GM23338 (cell line): ENCODE measurements around the gene CD7. TPM values are rescaled to one million over a fixed set of nuclear protein-coding genes. Genes with fewer than 3 reads are reported as not detected.

ENCODE experiments used
- ATAC-seq: fragments of 200-7000 bp; cut with Tn5 transposase; 3 replicates; pipeline ENCODE4 v1.9.1; 2020
- DNase-seq: peaks from one replicate; pipeline ENCODE4 v3.0.0-alpha.2; 2015; ENCODE audit warnings: low spot score
- H2AFZ ChIP-seq: fragments of 200-600 bp; sonication (generic); 2 replicates; pipeline ENCODE4 v1.8.0; 2016; ENCODE audit warnings: antibody characterized with exemption, mild to moderate bottlenecking, moderate library complexity
- H3F3A ChIP-seq: fragments of 200-600 bp; sonication (generic); replicated peaks from 2 replicates; pipeline ENCODE4 v1.8.0; 2017; ENCODE audit warnings: antibody characterized with exemption, mixed run types, low read depth
- H3K27ac ChIP-seq: fragments of 200-600 bp; sonication (generic); 2 replicates; pipeline ENCODE4 v1.6.1; 2016; ENCODE audit warnings: low read depth
- H3K27me3 ChIP-seq: fragments of 200-600 bp; sonication (generic); 2 replicates; pipeline ENCODE4 v1.8.0; 2016; ENCODE audit warnings: mild to moderate bottlenecking, mixed run types, moderate library complexity; ENCODE audit not compliant: insufficient read depth
- H3K36me3 ChIP-seq: fragments of 200-600 bp; sonication (generic); 2 replicates; pipeline ENCODE4 v1.8.0; 2016; ENCODE audit warnings: mild to moderate bottlenecking; ENCODE audit not compliant: insufficient read depth
- H3K4me1 ChIP-seq: fragments of 200-600 bp; sonication (generic); 2 replicates; pipeline ENCODE4 v1.8.0; 2016; ENCODE audit warnings: mild to moderate bottlenecking, moderate library complexity; ENCODE audit not compliant: insufficient read depth
- H3K4me2 ChIP-seq: fragments of 200-600 bp; sonication (generic); 2 replicates; pipeline ENCODE4 v1.7.1; 2017; ENCODE audit warnings: mixed run types
- H3K4me3 ChIP-seq: fragments of 200-600 bp; sonication (generic); 2 replicates; pipeline ENCODE4 v1.6.1; 2016; ENCODE audit warnings: mixed run types
- H3K79me2 ChIP-seq: fragments of 200-600 bp; sonication (generic); replicated peaks from 2 replicates; pipeline ENCODE4 v1.8.0; 2017; ENCODE audit warnings: mild to moderate bottlenecking; ENCODE audit not compliant: insufficient read depth
- H3K9me2 ChIP-seq: fragments of 200-600 bp; sonication (generic); 2 replicates; pipeline ENCODE4 v1.8.0; 2017; ENCODE audit not compliant: insufficient read depth
- H4K20me1 ChIP-seq: fragments of 200-600 bp; sonication (generic); replicated peaks from 2 replicates; pipeline ENCODE4 v1.8.0; 2017; ENCODE audit warnings: mild to moderate bottlenecking; ENCODE audit not compliant: insufficient read depth
- H3K27ac Mint-ChIP-seq: 2 replicates; pipeline ENCODE4 v1.8.0; 2020; ENCODE audit warnings: inconsistent platforms, mild to moderate bottlenecking, moderate library complexity, mixed read lengths
- H3K27me3 Mint-ChIP-seq: 3 replicates; pipeline ENCODE4 v1.8.0; 2022; ENCODE audit warnings: low read depth, mild to moderate bottlenecking, moderate library complexity, mixed read lengths, inconsistent platforms; ENCODE audit not compliant: insufficient read depth, poor library complexity
- H3K36me3 Mint-ChIP-seq: 3 replicates; pipeline ENCODE4 v1.8.0; 2021; ENCODE audit warnings: low read depth, mild to moderate bottlenecking, inconsistent platforms, moderate library complexity, mixed read lengths
- H3K4me1 Mint-ChIP-seq: 3 replicates; pipeline ENCODE4 v1.8.0; 2020; ENCODE audit warnings: mild to moderate bottlenecking, inconsistent platforms, mixed read lengths
- H3K4me3 Mint-ChIP-seq: 3 replicates; pipeline ENCODE4 v1.8.0; 2021; ENCODE audit warnings: moderate library complexity, mild to moderate bottlenecking, inconsistent platforms, mixed read lengths
- H3K9me3 Mint-ChIP-seq: 3 replicates; pipeline ENCODE4 v1.8.0; 2020; ENCODE audit warnings: moderate library complexity, mild to moderate bottlenecking, inconsistent platforms, mixed read lengths
- EZH2phosphoT487 ChIP-seq: fragments of 200-600 bp; sonication (generic); IDR thresholded peaks from one replicate; pipeline ENCODE4 v1.8.1; 2018; ENCODE audit warnings: antibody characterized with exemption; ENCODE audit not compliant: unreplicated experiment
- ZNF114 ChIP-seq: fragments of 250-450 bp; sonication (Bioruptor Pico); IDR thresholded peaks from 2 replicates; pipeline ENCODE4 v1.5.0; 2020; ENCODE audit warnings: mild to moderate bottlenecking, moderate library complexity
- polyA plus RNA-seq: library from polyadenylated mRNA; unstranded; fragments of >200 nt; fragmentation: Nextera tagmentation; extraction: Ambion mirVana; gene quantifications from 2 replicates; pipeline ENCODE4 v1.2.1, GENCODE V29; 2016
- total RNA-seq: library from RNA; depleted of rRNA; stranded (reverse); fragments of >200 nt; shearing (Covaris generic); gene quantifications from 2 replicates; pipeline ENCODE4 v1.2.3, GENCODE V29; 2014
- TF ChIP-seq, protein P1 (sequence below): fragments of 250-450 bp; sonication (Bioruptor Pico); IDR thresholded peaks from 2 replicates; pipeline ENCODE4 v1.5.0; 2020; ENCODE audit warnings: mild to moderate bottlenecking, moderate library complexity
- TF ChIP-seq, protein P2 (sequence below): IDR thresholded peaks from one replicate; pipeline ENCODE4 v1.6.1; 2018; ENCODE audit warnings: antibody characterized with exemption; ENCODE audit not compliant: unreplicated experiment

CD7 gene
- total and polyA plus RNA-seq, 2 experiments from 2014 or later = 0.42 to 0.44 TPM

DNA sequence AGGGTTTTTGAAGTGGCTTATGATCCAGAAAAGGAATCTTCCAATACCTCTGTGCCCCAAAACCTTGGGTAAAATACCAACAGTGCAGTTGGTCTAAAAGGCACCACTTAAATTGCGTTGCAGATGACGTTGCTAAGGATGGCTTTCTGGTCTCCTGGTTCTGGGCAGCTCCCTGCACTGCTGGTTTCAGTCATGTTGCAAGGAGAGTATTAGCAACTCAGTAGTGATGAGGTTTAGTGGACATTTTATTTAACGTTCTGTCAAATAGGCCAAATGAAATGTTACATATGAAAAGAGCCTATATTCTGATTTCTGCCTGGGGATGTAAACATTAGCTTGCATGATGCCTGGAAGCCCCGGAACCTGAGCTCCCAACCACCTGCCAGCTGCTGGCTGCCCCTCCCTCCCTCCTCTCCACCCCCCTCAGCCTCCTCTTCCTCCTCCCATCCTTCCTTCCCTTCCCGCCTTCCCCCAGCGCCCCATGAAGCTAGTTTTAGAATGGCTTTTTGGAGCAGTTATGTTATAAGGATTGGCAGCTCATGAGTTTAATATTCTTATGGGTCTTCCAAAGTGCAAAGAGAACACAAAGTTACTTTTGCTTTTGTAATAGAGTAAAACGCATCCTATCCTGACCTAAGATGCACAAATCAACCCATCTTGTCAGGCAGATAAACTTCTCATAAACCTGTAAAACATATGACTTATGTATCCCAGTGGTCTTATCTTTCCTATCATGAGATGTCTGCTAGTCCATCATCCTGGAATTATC is 20.7 kb downstream of the CD7 start (continued):
- TF ChIP-seq, protein P1, sequence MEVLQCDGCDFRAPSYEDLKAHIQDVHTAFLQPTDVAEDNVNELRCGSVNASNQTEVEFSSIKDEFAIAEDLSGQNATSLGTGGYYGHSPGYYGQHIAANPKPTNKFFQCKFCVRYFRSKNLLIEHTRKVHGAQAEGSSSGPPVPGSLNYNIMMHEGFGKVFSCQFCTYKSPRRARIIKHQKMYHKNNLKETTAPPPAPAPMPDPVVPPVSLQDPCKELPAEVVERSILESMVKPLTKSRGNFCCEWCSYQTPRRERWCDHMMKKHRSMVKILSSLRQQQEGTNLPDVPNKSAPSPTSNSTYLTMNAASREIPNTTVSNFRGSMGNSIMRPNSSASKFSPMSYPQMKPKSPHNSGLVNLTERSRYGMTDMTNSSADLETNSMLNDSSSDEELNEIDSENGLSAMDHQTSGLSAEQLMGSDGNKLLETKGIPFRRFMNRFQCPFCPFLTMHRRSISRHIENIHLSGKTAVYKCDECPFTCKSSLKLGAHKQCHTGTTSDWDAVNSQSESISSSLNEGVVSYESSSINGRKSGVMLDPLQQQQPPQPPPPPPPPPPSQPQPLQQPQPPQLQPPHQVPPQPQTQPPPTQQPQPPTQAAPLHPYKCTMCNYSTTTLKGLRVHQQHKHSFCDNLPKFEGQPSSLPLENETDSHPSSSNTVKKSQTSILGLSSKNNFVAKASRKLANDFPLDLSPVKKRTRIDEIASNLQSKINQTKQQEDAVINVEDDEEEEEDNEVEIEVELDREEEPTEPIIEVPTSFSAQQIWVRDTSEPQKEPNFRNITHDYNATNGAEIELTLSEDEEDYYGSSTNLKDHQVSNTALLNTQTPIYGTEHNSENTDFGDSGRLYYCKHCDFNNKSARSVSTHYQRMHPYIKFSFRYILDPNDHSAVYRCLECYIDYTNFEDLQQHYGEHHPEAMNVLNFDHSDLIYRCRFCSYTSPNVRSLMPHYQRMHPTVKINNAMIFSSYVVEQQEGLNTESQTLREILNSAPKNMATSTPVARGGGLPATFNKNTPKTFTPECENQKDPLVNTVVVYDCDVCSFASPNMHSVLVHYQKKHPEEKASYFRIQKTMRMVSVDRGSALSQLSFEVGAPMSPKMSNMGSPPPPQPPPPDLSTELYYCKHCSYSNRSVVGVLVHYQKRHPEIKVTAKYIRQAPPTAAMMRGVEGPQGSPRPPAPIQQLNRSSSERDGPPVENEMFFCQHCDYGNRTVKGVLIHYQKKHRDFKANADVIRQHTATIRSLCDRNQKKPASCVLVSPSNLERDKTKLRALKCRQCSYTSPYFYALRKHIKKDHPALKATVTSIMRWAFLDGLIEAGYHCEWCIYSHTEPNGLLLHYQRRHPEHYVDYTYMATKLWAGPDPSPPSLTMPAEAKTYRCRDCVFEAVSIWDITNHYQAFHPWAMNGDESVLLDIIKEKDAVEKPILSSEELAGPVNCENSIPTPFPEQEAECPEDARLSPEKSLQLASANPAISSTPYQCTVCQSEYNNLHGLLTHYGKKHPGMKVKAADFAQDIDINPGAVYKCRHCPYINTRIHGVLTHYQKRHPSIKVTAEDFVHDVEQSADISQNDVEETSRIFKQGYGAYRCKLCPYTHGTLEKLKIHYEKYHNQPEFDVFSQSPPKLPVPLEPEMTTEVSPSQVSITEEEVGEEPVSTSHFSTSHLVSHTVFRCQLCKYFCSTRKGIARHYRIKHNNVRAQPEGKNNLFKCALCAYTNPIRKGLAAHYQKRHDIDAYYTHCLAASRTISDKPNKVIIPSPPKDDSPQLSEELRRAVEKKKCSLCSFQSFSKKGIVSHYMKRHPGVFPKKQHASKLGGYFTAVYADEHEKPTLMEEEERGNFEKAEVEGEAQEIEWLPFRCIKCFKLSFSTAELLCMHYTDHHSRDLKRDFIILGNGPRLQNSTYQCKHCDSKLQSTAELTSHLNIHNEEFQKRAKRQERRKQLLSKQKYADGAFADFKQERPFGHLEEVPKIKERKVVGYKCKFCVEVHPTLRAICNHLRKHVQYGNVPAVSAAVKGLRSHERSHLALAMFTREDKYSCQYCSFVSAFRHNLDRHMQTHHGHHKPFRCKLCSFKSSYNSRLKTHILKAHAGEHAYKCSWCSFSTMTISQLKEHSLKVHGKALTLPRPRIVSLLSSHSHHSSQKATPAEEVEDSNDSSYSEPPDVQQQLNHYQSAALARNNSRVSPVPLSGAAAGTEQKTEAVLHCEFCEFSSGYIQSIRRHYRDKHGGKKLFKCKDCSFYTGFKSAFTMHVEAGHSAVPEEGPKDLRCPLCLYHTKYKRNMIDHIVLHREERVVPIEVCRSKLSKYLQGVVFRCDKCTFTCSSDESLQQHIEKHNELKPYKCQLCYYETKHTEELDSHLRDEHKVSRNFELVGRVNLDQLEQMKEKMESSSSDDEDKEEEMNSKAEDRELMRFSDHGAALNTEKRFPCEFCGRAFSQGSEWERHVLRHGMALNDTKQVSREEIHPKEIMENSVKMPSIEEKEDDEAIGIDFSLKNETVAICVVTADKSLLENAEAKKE (CRISPR knock-in tag) = no peak
- TF ChIP-seq ZNF114 (CRISPR knock-in tag) = no peak
- no peak for TF ChIP-seq EZH2phosphoT487

DNA sequence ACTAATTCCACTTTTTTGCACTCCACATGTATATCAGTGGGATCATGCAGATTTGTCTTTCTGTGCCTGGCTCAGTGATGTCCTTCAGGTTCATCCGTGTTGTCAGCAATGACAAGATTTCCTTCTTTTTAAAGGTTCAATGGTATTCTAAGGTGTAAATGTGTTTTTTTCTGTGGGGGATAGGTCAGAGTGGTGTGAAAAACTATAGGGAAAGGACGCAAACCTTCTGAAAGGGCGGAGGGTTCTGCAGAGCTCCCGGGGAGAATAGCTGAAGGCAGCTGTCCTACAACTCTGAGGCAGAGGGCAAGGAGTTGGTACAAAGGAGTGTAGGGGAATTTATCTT is 22.0 kb downstream of the CD7 start:
- H2AFZ ChIP-seq = no peak overlapping the region
- H3K27me3 ChIP-seq = peaks cover 4% of the 10 kb centered on the region; the same call in 1 of the 2 replicates
- no peak overlapping the region for H3K27ac Mint-ChIP-seq
- DNase-seq = no peak
- no peaks in the 10 kb centered on the region for H4K20me1 ChIP-seq
- no peak overlapping the region for H3K4me3 ChIP-seq
- no peaks in the 10 kb centered on the region for H3K9me3 Mint-ChIP-seq
- H3K4me1 ChIP-seq = peaks cover 8% of the 10 kb centered on the region; the same call in 1 of the 2 replicates
- H3K36me3 Mint-ChIP-seq = no peaks in the 10 kb centered on the region; the same call in 2 of the 3 replicates
- no peak for ATAC-seq
- H3K79me2 ChIP-seq = 0 out of 2 replicates have a peak, but pooled peaks cover 3% of the 10 kb centered on the region
- no peak overlapping the region for H3K27ac ChIP-seq
- H3K36me3 ChIP-seq = no peaks in the 10 kb centered on the region
- H3K27me3 Mint-ChIP-seq = peaks cover 18% of the 10 kb centered on the region
- no peaks in the 10 kb centered on the region for H3K9me2 ChIP-seq
- H3K4me1 Mint-ChIP-seq = peaks cover 28% of the 10 kb centered on the region
- no peak overlapping the region for H3K4me2 ChIP-seq
- peaks cover 19% of the 10 kb centered on the region for H3F3A ChIP-seq
- no peak overlapping the region for H3K4me3 Mint-ChIP-seq
- TF ChIP-seq, protein P2, sequence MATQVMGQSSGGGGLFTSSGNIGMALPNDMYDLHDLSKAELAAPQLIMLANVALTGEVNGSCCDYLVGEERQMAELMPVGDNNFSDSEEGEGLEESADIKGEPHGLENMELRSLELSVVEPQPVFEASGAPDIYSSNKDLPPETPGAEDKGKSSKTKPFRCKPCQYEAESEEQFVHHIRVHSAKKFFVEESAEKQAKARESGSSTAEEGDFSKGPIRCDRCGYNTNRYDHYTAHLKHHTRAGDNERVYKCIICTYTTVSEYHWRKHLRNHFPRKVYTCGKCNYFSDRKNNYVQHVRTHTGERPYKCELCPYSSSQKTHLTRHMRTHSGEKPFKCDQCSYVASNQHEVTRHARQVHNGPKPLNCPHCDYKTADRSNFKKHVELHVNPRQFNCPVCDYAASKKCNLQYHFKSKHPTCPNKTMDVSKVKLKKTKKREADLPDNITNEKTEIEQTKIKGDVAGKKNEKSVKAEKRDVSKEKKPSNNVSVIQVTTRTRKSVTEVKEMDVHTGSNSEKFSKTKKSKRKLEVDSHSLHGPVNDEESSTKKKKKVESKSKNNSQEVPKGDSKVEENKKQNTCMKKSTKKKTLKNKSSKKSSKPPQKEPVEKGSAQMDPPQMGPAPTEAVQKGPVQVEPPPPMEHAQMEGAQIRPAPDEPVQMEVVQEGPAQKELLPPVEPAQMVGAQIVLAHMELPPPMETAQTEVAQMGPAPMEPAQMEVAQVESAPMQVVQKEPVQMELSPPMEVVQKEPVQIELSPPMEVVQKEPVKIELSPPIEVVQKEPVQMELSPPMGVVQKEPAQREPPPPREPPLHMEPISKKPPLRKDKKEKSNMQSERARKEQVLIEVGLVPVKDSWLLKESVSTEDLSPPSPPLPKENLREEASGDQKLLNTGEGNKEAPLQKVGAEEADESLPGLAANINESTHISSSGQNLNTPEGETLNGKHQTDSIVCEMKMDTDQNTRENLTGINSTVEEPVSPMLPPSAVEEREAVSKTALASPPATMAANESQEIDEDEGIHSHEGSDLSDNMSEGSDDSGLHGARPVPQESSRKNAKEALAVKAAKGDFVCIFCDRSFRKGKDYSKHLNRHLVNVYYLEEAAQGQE = no peak
- TF ChIP-seq, protein P1 (CRISPR knock-in tag) = no peak
- no peak for TF ChIP-seq ZNF114 (CRISPR knock-in tag)
